Right lung (tissue), 5 donors: ENCODE data around the gene HS3ST4. TPM values are rescaled to one million over a fixed set of nuclear protein-coding genes. Genes with fewer than 3 reads are reported as not detected.

Source experiments
- DNase-seq, 2 donors: peaks; one replicate each; pipeline ENCODE4 v3.0.0-alpha.2; 2013
- polyA plus RNA-seq, 5 donors: library from polyadenylated mRNA; unstranded; fragments of 120-200 nt; gene quantifications; one replicate each; pipeline versions ENCODE4 v1.2.1 to v1.2.3, GENCODE V29; 2013; ENCODE audit warnings: inconsistent platforms in 1 of 5, low replicate concordance in 1 of 5; ENCODE audit not compliant: insufficient read length in 5 of 5, insufficient read depth in 1 of 5

HS3ST4 gene
- polyA plus RNA-seq, 5 donors: 0.06 TPM; not detected in 3

DNA sequence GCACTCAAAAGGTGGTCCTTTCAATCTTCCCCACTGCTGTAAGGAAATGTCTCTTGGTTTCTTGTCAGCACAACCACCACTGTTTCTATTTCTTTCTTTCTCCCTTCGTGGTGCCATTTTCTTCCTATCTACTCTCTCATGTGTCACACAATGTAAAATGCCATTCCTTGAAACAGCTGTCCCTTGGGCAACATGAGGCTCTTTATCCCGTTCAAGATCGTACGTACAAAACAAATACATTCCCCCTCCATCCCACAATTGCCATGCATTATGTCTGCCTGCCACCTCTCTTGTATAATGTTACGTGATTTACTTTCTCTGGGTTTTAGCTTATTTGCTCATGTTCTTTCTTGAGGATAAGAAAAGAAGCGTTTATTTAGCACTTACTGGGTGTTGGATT is 410.6 kb downstream of the HS3ST4 start:
- DNase-seq: no peak

DNA sequence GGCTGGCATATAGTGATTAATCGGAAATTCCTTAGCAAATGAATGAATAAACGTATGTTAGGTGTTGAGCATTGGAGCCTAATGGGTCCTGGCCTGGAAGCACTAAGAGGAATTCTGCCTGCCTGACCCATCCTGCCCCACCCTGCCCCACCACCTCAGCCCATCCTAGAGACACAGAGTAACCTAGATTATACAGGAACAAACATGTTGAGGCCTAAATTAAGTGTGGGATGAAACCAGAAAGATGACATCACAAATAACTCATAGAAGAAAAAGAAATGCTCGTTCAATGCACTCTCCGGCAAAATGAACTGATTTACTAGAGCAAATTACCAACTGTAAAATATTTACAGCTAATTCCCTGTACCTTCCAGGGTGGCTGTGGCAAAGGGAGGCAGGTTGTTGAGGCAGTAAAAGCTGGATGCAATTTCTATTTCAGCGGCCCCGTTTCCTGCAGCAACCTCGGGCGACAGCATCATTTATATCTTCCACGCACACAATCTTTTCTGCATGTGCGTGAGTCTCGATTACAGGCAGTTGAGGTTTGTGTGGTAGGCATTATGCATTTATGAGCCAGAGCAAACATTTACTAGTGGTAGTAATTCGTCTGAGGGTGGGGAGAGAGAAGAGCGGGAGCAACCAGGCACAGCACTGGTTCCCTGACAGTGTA is 417.2 kb downstream of the HS3ST4 start:
- no peak for DNase-seq

DNA sequence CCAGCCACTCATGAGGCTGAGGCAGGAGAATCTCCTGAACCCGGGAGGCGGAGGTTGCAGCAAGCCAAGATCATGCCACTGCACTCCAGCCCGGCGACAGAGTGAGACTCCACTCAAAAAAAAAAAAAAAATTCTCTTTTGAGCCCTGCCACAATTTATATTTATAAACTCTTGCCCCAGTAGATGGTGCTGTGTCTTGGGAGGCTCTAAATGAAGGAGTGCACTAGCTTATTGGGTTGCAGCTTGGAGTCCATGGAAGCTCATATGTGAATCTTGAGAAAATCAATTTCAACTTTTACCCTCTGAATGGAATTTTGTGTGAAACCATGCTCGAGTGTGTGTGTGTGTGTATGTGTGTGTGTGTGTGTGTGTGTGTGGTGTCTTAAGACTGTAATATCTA is 420.1 kb downstream of the HS3ST4 start:
- no peak for DNase-seq

DNA sequence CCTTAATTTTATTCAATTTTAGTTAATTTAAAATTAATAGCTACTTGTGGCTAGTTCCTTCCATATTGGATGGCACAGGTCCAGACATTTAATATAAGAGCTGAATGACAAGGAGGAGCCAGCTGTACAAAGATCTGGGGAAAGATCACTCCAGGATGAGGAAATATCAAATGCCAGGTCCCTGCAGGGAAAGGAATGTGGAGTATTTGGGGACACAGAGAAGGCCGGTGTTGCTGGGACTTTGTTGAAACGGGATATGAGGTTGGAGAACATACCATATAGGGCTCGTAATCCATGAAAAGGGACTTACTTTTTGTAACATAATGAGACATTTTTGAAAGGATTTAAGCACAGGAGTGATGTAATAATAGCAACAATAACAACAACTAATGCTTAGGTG is 426.8 kb downstream of the HS3ST4 start:
- DNase-seq: no peak

DNA sequence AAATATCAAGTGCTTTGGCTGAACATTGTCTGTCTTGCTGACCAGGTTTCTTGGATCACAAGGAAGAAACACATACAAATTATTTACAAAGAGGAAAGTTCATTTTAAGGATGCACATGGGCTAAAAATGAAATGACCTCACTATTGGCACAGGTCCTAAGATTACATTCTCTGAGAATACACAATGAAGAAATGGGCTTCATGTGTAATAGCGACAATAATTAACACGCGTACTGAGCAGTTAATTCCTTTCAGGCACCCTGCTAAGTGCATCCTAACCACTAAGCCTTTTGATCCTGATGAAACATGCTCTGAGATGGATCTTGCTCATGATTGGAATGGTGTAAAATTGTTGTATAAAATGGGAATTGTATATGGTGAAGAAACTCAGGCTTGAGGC is 429.0 kb downstream of the HS3ST4 start:
- DNase-seq: no peak

DNA sequence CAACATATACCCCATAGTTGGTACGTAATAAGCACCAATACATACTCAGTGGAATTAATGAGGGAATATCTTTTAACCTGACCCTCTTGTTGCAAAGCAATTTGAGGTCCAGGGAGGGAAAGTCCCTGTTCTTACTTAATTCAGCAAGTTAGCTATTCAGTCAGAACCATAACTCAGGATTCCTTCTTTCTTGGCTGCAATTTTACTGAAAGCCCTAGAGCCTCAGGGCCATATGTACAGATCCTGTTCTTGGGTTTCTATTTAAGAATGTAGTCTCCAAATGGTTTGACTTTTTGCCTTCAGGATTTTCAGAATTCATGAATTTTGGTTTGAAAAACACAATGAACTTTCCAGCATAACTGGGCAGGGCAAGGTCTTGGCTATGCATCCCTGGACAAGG is 436.5 kb downstream of the HS3ST4 start:
- no peak for DNase-seq

DNA sequence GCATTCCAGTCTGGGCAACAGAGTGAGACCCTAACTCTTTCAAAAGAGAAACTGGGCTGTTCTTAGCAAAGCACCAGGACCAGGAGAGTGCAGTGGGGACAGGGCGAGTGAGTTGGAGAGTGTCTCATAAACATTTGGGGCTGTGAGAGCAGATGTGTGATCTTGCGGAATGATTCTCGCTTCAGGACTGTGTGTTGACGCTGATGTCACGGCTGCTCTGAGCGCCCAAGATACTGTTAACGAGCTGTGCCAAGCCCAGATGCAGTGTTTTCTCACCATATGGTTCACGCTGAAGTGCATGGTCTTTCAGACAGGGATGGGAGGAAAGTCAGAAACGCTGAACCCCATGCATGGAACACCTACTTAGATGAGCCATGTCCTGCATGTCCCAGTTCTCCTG is 438.2 kb downstream of the HS3ST4 start:
- DNase-seq: no peak

DNA sequence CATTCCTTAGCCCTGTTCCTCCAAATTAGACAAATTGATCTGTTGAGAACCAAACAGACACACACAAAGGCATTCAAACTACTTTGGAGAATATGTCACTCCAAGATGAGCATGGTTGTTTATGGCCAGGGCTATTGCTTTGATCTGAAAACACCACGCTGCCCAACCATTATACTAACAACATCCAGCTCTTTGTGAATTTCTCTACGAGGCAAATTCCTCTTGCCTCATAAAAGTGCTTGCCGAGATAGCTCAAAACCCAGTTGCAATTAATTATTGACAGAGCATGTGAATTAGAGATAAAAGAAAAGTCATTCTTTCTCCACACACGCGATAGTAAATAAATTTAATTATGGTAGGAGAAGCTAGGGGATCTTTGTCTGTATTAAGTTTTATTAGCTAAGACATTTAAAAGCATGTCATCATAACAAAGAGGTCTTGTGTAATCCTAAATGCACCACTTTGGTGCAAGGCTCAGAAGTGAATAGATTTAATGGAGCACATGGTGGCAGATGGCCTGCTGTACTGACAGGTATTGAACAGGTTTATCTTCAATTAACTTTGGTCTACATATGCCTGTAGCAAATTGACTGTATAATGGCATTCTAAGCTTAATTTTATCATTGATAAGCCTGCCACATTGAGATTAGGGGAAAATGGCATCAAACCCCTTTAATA is 441.8 kb downstream of the HS3ST4 start:
- no peak for DNase-seq

DNA sequence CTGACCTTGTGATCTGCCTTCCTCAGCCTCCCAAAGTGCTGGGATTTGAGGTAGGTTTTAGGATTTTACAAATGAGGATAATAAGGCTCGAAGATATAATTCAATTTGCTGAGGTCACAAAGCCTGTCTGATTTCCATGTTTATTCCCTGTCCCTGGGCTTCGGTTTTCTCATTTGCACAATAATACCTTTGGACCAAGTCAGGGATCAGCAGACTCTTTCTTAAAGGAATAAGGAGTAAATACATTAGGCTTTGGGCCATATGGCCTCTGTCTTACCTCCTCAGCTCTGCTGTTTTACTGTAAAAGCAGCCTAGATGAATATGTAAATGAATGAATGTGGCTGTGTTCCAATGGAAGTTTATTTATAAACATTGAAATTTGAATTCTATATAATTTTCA is 442.8 kb downstream of the HS3ST4 start:
- DNase-seq: no peak

DNA sequence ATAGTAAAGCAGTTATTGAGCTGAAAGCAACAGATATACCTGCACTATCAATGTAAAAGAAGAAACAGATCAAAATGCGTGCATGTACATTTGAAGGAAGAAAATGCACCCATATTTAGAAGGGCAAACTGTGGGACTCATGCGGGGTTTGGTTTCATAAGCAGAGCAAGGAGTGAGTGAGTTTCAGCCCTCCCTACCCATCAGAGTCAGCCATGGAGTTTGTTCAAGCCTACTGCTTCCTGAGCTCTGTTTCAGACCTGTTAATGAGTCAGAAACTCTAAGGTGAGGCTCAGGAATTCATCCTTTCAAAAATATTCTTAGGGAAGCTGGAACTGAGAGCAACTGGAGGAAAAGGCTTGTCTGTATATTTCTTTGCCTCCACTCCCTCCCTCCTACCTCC is 446.2 kb downstream of the HS3ST4 start:
- no peak for DNase-seq

DNA sequence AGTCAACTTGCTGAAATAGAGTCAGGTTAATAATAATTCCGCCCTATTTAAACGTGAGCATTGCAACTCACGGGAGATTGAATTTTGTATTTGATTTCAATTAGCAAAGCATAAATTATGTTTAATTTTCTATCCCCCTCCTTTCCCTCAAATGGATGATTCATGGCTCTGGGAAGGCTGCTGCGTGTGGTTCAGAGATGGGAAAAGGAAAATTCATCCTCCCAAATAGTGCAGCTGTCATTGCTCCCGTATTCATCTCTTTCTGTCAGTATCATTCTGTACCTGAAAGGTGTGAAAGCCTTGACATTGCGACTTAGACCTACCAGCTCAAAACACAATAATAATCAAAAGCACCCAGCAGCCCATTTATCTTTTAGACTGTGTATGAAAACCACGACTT is 447.3 kb downstream of the HS3ST4 start:
- DNase-seq: no peak

DNA sequence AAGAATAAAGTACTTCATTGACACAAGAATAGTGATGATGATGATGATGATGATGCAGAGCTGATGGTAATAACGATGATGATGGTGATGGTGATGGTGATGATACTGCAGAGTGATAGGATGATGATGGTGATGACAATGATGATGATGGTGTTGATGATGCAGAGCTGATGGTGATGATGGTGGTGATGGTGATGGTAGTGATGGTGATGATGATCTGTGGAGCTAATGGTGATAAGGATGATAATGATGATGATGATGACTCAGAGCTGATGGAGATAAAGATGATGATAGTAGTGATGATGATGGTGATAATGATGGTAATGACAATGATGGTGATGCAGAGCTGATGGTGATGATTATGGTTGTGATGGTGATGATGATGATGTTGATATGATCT is 448.1 kb downstream of the HS3ST4 start:
- no peak for DNase-seq

DNA sequence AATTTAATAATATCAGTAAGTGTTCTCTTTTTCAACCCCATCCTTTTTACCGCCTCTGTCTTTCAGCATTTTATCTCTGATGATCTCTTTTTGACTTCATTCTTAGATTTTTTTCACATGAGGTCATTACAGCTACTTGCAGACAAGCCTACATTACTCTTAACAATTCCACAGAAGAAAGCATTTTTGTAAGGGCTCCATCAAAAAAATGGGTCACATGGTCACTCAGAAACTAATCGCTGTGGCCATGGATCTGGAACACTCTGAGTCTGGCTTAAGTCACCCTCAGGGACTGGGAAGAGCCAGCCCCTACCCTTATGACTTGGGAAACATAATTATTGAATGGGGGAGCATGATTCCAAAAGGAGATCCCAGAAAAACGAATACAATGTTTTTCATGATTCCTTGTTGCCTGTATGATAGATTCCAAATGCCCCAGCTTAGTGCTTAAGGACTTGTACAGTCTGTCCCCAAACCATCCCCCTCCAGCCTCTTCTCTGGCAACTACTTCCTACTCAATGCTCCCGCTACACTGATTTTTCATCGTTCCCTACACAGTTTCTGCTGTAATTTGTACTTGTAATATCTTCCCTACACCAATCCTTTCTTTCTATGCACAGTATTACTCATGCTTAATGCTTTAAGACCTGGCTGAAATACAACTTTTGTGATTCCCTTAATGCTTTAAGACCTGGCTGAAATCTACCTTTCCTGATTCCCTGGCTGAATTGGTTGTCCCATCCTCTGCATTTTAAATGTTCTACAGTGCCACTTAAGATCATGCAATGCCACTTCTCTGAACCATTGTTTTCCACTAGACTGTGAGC is 457.8 kb downstream of the HS3ST4 start:
- DNase-seq: no peak

DNA sequence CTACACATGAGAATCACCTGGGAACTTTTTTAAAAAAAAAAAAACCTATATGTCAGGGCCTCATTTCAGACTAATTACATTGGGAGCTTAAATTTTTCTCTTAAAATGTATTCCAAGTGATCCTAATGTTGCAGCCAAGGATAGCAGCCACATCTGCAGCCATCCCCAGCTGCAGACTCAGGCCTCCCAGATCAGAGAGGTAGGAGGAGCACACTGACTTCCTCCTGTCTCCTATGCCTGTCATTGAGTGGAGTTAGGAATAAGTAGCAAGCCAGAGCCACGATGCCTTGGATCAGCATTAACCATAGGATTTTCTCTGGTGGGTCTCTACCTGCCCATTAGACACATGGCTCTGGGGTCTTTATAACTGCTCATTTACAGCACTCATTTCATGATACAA is 463.5 kb downstream of the HS3ST4 start:
- DNase-seq: no peak

DNA sequence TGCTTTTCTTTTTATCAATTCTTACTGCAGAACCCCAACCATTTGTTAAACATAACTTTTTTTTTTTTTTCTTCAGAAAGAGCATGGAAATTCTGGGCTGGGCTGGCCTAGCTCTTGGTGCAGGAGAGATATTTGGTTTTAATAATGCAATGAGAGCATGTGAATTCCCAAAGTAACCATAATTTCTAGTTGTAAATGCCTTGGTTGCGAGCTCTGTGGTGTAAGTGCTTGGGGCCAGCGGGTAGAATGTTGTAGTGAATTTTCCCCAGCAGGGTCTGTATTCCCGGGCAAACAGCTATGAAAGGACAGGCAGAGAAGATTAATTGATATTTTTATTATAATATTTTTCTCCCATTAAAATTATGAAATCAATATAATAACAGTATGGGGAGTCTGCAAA is 465.6 kb downstream of the HS3ST4 start:
- DNase-seq: no peak

DNA sequence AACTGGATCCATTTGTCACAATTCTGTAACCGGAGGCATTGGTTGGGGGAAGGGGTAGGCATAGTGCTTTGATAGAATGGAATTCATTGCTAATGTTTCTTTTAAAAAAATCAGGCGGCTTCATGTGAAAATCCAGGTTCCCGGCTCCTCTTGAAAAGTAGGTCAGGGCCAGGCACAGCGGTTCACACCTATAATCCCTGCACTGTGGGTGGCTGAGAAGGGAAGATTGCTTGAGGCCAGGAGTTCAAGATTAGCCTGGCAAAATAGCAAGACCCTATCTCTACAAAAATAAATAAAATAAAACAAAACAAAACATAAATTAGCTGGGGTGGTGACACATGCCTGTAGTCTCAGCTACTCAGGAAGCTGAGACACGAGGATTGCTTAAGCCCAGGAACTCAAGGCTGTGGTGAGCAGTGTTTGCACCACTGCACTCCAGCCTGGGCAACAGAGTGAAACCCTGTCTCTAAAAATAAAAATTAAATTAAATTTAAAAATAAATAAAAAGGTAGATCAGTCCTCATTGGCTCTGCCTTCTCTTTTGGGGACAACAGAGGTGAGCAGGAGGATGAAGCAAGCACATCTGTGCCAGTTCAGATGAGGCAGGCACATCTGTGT is 466.5 kb downstream of the HS3ST4 start:
- no peak for DNase-seq

DNA sequence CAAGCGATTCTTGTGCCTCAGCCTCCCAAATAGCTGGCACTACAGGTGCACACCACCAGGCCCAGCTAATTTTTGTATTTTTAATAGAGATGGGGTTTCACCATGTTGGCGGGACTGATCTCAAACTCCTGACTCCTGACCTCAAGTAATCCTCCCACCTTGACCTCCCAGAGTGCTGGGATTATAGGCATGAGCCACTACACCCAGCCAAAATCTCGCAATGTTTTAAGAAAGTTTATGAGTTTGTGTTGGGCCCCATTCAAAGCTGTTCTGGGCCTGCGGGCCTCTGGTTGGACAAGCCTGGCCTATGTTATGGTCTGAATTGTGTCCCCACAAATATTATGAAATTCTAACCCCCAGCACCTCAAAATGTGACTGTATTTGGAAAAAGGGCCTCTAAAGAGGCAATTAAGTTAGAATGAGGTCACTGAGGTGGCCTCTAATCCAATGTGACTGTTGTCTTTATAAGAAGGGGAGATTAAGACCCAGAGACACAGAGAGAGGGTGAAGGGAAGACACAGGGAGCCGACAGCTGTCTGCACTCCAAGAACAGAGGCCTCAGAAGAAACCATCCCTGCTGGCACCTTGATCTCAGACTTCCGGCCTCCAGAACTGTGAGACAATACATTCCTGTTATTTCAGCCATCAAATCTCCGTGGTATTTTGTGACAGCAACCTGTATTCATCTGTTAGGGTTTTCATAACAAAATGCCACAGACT is 469.9 kb downstream of the HS3ST4 start:
- DNase-seq: no peak

DNA sequence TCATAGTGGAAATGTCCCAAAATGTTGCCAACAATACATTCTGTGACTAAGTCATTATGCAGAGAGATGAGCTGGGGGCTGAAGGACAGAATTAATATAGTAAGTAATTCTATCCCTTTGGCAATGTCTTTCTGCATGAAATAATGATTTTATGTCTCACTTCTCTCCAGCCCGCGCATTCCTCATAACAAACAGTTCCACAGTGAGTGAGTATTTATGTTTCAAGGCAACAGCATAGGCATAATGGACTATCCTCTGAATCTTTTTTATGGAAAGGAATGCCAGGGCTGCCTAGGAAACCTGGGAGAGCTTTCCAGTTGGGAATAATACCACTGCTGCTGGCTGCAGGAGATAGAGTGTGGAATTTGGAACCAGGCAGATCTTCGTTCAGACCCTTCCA is 477.7 kb downstream of the HS3ST4 start:
- no peak for DNase-seq

DNA sequence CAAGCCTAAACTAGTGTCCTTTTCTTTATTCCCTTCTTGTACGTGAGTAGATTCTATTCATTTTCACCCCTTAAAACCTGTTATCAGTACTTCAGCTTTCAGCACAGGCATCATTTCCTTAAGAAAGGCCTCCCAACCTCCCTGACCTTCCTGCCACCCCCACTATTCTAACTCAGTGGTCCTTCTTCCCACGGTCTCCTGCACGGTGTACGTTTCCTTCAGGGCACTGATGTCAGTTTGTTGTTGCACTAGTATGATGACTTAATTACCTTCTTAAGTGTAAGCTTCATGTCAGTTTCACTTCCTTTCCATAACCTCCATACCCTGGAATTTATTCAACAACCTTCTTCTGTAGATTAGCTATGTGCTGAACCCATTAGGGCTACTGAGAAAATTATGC is 484.2 kb downstream of the HS3ST4 start:
- DNase-seq: no peak

DNA sequence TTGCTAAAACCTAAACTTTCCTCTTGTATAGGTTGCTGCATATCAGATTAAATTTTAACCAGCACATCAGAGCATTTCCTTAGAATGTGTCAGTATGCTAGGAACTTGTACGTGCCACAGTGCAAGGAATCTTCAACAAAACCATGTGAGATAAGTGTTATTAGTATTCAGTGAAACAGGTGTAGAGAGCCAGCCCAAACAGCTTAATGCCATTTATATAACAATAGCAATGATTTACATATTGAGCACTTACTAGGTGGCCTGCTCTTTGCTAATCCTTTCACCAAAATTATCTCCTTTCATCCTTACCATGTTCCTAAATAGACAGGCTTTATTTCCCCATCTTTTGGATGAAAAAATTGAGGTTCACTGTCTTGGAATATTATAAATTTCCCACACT is 485.7 kb downstream of the HS3ST4 start:
- no peak for DNase-seq

DNA sequence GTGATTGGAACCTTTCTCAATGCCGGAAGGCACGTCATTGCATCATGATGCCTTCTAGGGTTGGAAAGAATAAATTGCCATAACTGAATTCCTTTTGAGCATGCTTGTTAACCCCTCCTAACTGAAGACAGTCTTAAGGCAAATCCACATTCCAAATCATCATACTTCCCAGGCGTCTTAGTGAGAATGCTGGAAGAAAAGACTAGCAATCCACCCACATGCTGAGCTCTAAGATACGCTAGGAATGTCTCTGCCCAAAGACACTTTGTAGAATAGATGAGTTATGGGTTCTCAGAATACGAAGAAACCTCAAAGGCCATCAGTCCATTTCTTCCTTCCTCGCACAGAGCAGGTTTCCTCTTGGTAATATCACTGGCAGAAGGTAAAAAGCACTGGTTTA is 486.5 kb downstream of the HS3ST4 start:
- no peak for DNase-seq

DNA sequence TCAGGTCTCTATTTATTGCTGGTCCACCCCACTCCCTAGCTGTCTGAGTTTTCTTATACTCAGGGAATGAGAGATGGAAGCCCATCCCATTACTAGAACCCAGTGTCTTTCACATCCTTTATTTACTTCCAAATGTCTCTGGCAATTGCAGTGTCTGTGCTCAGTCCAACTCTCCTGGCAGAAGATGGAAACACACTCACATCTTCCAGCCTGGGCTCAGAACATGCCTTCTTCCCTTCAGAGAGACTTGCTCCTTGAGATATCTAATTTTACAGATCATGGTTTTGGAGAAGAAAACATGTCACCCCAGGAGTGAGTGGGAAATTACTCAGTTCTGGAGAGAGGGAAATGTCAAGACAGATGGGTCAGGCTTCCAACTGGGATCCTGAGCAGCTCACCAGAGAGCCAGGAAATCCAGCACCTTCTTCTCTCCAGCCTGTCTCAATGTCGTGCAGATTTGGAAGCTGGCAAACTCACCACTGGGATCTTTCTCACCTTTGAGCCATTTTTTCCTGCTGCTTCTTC is 494.4 kb downstream of the HS3ST4 start:
- no peak for DNase-seq
